IMR-90 (cell line): ENCODE data around the gene ZNF776. TPM values are rescaled to one million over a fixed set of nuclear protein-coding genes. Genes with fewer than 3 reads are reported as not detected.

ENCODE experiments used
- ATAC-seq: fragments of 200-7000 bp; cut with Tn5 transposase; 2 replicates; pipeline ENCODE4 v1.9.1; 2020; ENCODE audit warnings: low read depth, mild to moderate bottlenecking, moderate library complexity
- BruUV-seq: library from RNA; stranded (reverse); fragments of 400-500 nt; replicated peaks from 2 replicates; lab custom pipeline; 2021; lab: Mats Ljungman, UMichigan
- CTCF ChIA-PET: fragments of 300-600 bp; formaldehyde crosslinking; extraction: SDS; loops from one replicate; lab custom pipeline; 2021; ENCODE audit warnings: antibody characterized with exemption; lab: Yijun Ruan, JAX
- POLR2A ChIA-PET: fragments of 300-600 bp; sonication (Branson Sonifier 250); formaldehyde crosslinking; loops from one replicate; lab custom pipeline; 2022; ENCODE audit warnings: antibody characterized with exemption; ENCODE audit not compliant: unreplicated experiment; lab: Charles Lee
- DNase-seq: peaks from one replicate; pipeline ENCODE4 v3.0.0; 2013
- H2AFZ ChIP-seq: replicated peaks from 2 replicates; pipeline ENCODE3; 2013; ENCODE audit warnings: low read length, mild to moderate bottlenecking; ENCODE audit not compliant: poor library complexity
- H2AK5ac ChIP-seq: 2 replicates; pipeline ENCODE4 v1.6.1; 2013; ENCODE audit warnings: low read depth, low read length, inconsistent platforms
- H2AK9ac ChIP-seq: replicated peaks from 2 replicates; pipeline ENCODE3; 2013; ENCODE audit warnings: mild to moderate bottlenecking, low read depth, low read length, moderate library complexity; ENCODE audit not compliant: poor library complexity
- H2BK120ac ChIP-seq: 2 replicates; pipeline ENCODE4 v1.6.1; 2013; ENCODE audit warnings: low read depth, low read length, inconsistent platforms
- H2BK15ac ChIP-seq: 3 replicates; pipeline ENCODE4 v1.6.1; 2013; ENCODE audit warnings: low read depth, low read length, inconsistent platforms
- H2BK20ac ChIP-seq: 2 replicates; pipeline ENCODE4 v1.6.1; 2013; ENCODE audit warnings: low read depth, mild to moderate bottlenecking, inconsistent platforms, low read length, moderate library complexity
- H2BK5ac ChIP-seq: 2 replicates; pipeline ENCODE4 v1.6.1; 2013; ENCODE audit warnings: mild to moderate bottlenecking, low read depth, low read length, inconsistent platforms; ENCODE audit not compliant: poor library complexity, severe bottlenecking
- H3K14ac ChIP-seq: replicated peaks from 2 replicates; pipeline ENCODE4 v1.6.1; 2013; ENCODE audit warnings: low read depth, low read length, inconsistent platforms
- H3K18ac ChIP-seq: 2 replicates; pipeline ENCODE4 v1.6.1; 2013; ENCODE audit warnings: low read depth, low read length, control low read depth
- H3K23ac ChIP-seq: 2 replicates; pipeline ENCODE4 v1.6.1; 2013; ENCODE audit warnings: low read depth, low read length, inconsistent platforms
- H3K27ac ChIP-seq: 2 replicates; pipeline ENCODE4 v1.5.1; 2013; ENCODE audit warnings: mild to moderate bottlenecking, control low read depth, low read length; ENCODE audit not compliant: insufficient read depth
- H3K27me3 ChIP-seq: 2 replicates; pipeline ENCODE4 v1.6.1; 2013; ENCODE audit warnings: low read length; ENCODE audit not compliant: control insufficient read depth, insufficient read depth
- H3K36me3 ChIP-seq: 2 replicates; pipeline ENCODE4 v1.6.1; 2013; ENCODE audit warnings: low read length, mixed read lengths; ENCODE audit not compliant: control insufficient read depth, insufficient read depth
- H3K4ac ChIP-seq: 2 replicates; pipeline ENCODE4 v1.6.1; 2013; ENCODE audit warnings: low read depth, low read length, inconsistent platforms
- H3K4me1 ChIP-seq: 2 replicates; pipeline ENCODE4 v1.6.1; 2013; ENCODE audit warnings: low read length, mixed read lengths; ENCODE audit not compliant: control insufficient read depth, insufficient read depth
- H3K4me2 ChIP-seq: 2 replicates; pipeline ENCODE4 v1.6.1; 2013; ENCODE audit warnings: low read depth, mild to moderate bottlenecking, control low read depth, low read length, moderate library complexity
- H3K4me3 ChIP-seq: 2 replicates; pipeline ENCODE4 v1.5.1; 2013; ENCODE audit warnings: low read depth, mild to moderate bottlenecking, control low read depth, low read length, moderate library complexity; ENCODE audit not compliant: insufficient read depth
- H3K56ac ChIP-seq: 2 replicates; pipeline ENCODE4 v1.6.1; 2013; ENCODE audit warnings: low read length, inconsistent platforms; ENCODE audit not compliant: insufficient read depth; ENCODE audit errors: extremely low read depth
- H3K79me1 ChIP-seq, 2 experiments: 2 replicates each; pipeline ENCODE4 v1.6.1; 2013; ENCODE audit warnings: low read length in 2 of 2, inconsistent platforms in 1 of 2, low read depth in 1 of 2
- H3K9ac ChIP-seq: 2 replicates; pipeline ENCODE4 v1.6.1; 2013; ENCODE audit warnings: low read depth, low read length, control low read depth
- H3K9me1 ChIP-seq: 2 replicates; pipeline ENCODE4 v1.6.1; 2013; ENCODE audit warnings: low read length, inconsistent platforms; ENCODE audit not compliant: insufficient read depth
- H3K9me3 ChIP-seq: 2 replicates; pipeline ENCODE4 v1.6.1; 2013; ENCODE audit warnings: low read length; ENCODE audit not compliant: control insufficient read depth, insufficient read depth
- H4K20me1 ChIP-seq: 2 replicates; pipeline ENCODE4 v1.6.1; 2013; ENCODE audit warnings: low read length, inconsistent platforms; ENCODE audit not compliant: insufficient read depth
- H4K5ac ChIP-seq: 2 replicates; pipeline ENCODE4 v1.6.1; 2013; ENCODE audit warnings: mild to moderate bottlenecking, low read depth, low read length, control low read depth
- H4K8ac ChIP-seq, 2 experiments: 2 replicates each; pipeline ENCODE4 v1.6.1; 2013; ENCODE audit warnings: low read depth in 2 of 2, low read length in 2 of 2, control low read depth in 1 of 2, inconsistent platforms in 1 of 2
- H4K91ac ChIP-seq: 2 replicates; pipeline ENCODE4 v1.6.1; 2013; ENCODE audit warnings: low read depth, low read length, inconsistent platforms; ENCODE audit not compliant: insufficient read depth
- BHLHE40 ChIP-seq: fragments of 150-350 bp; IDR thresholded peaks from 2 replicates; pipeline ENCODE4 v1.6.1; 2016; ENCODE audit warnings: mild to moderate bottlenecking, low read depth, low read length
- CEBPB ChIP-seq: IDR thresholded peaks from 2 replicates; pipeline ENCODE4 v1.6.1; 2012; ENCODE audit warnings: low read depth, low read length, improper control_type of control experiment
- CHD1 ChIP-seq: IDR thresholded peaks from 2 replicates; pipeline ENCODE4 v1.6.1; 2012; ENCODE audit warnings: low read depth, low read length, improper control_type of control experiment
- CTCF ChIP-seq: conservative IDR thresholded peaks from 2 replicates; pipeline ENCODE4 v1.5.1; 2012; ENCODE audit warnings: mild to moderate bottlenecking, low read depth, low read length, improper control_type of control experiment
- ELK1 ChIP-seq: fragments of 150-350 bp; IDR thresholded peaks from 2 replicates; pipeline ENCODE4 v1.6.1; 2016; ENCODE audit warnings: low read depth, mild to moderate bottlenecking, low read length, moderate library complexity, borderline replicate concordance
- FOS ChIP-seq: fragments of 150-350 bp; IDR thresholded peaks from 2 replicates; pipeline ENCODE4 v1.6.1; 2016; ENCODE audit warnings: low read depth, low read length
- MXI1 ChIP-seq: IDR thresholded peaks from 2 replicates; pipeline ENCODE4 v1.6.1; 2012; ENCODE audit warnings: low read depth, mild to moderate bottlenecking, low read length, moderate library complexity, borderline replicate concordance
- NFE2L2 ChIP-seq: fragments of 150-350 bp; IDR thresholded peaks from 2 replicates; pipeline ENCODE4 v1.6.1; 2016; ENCODE audit warnings: low read depth, mild to moderate bottlenecking, low read length
- RCOR1 ChIP-seq: IDR thresholded peaks from 2 replicates; pipeline ENCODE4 v1.6.1; 2012; ENCODE audit warnings: mild to moderate bottlenecking, low read length, improper control_type of control experiment; ENCODE audit not compliant: insufficient replicate concordance
- RFX5 ChIP-seq: IDR thresholded peaks from 2 replicates; pipeline ENCODE4 v1.8.0; 2012; ENCODE audit warnings: low read depth, mild to moderate bottlenecking, low read length, moderate library complexity
- SMC3 ChIP-seq: fragments of 150-350 bp; IDR thresholded peaks from 2 replicates; pipeline ENCODE4 v1.6.1; 2016; ENCODE audit warnings: low read depth, mild to moderate bottlenecking, antibody characterized with exemption, low read length, moderate library complexity
- USF2 ChIP-seq: fragments of 150-350 bp; IDR thresholded peaks from 2 replicates; pipeline ENCODE4 v1.6.1; 2017; ENCODE audit warnings: mild to moderate bottlenecking, antibody characterized with exemption, low read length, low read depth
- WGBS, 2 experiments: methylation state at CpG; one replicate each; pipeline versions ENCODE4 v1.1.5 to v1.1.7; 2013; ENCODE audit warnings: missing lambda C conversion rate in 2 of 2; ENCODE audit not compliant: insufficient read length in 1 of 2; ENCODE audit errors: extremely low coverage in 2 of 2; 5-methylcytosine and 5-hydroxymethylcytosine counted together
- dilution Hi-C: fragments of 300-500 bp; cut with HindIII; formaldehyde crosslinking; loops from one replicate; pipeline ENCODE4 v1.14.3; 2018; ENCODE audit warnings: low sequenced_read_pairs; ENCODE audit not compliant: unreplicated experiment
- in situ Hi-C: fragments of 300-500 bp; cut with MboI; formaldehyde crosslinking; loops from 3 replicates; pipeline ENCODE4 v1.14.3; 2019; ENCODE audit warnings: low sequenced_read_pairs, inconsistent platforms, mixed read lengths
- intact Hi-C: fragments of 100-400 bp; cut with micrococcal nuclease; formaldehyde crosslinking; loops from 2 replicates; pipeline ENCODE4 v1.10.0; 2022
- polyA plus RNA-seq, 3 experiments: library from polyadenylated mRNA; depleted of rRNA; stranded (reverse); fragments of >200 nt; gene quantifications; 2 replicates each; pipeline ENCODE4 v1.2.3, GENCODE V29; 2012; ENCODE audit warnings: low replicate concordance in 1 of 3
- total RNA-seq: library from RNA; depleted of rRNA; stranded (reverse); fragments of >200 nt; gene quantifications from 2 replicates; pipeline ENCODE4 v1.2.3, GENCODE V29; 2012

Gene ZNF776
- total and polyA plus RNA-seq, 2 of the 4 experiments (the other 2 are of a cell fraction), result 4.3 to 14.3 TPM

GRCh38 chr19:57769345-57770131, 22.9 kb downstream of the ZNF776 start, which contains the start of gene ZNF586:
TSS of gene ZNF586 (plus strand) at chr19:57769676. CDS start at chr19:57769843, 167 bp downstream.
- intact Hi-C loops, result no loop called here
- TF ChIP-seq SMC3, result no peak
- no peak for TF ChIP-seq CEBPB
- no peak for TF ChIP-seq CTCF
- TF ChIP-seq CHD1, result no peak
- no peak for TF ChIP-seq NFE2L2
- no peak for TF ChIP-seq BHLHE40
- TF ChIP-seq USF2, result peak; percentile 37; the same call in 1 of the 2 replicates
- no peak for TF ChIP-seq RFX5
- peak; percentile 78; the same call in 1 of the 2 replicates for TF ChIP-seq MXI1
- TF ChIP-seq RCOR1, result no peak
- TF ChIP-seq ELK1, result no peak
- TF ChIP-seq FOS, result no peak

More at GRCh38 chr19:57769345-57770131, 22.9 kb downstream of the ZNF776 start, which contains the start of gene ZNF586:
- peak within 1 kb of the TSS; percentile 91 for H2AFZ ChIP-seq
- peak within 1 kb of the TSS; percentile 59 for H2AK9ac ChIP-seq
- H4K91ac ChIP-seq, result no peak within 1 kb of the TSS
- peaks cover under 1% of the 10 kb centered on the region; the same call in 1 of the 2 replicates for H4K20me1 ChIP-seq
- H4K8ac ChIP-seq, result peak within 1 kb of the TSS; percentile 37 to 96; a peak in 2 of 4 replicates
- H3K27ac ChIP-seq, result peak within 1 kb of the TSS; percentile 51
- dilution Hi-C loops (no loop called here), in situ Hi-C loops (no loop called here)
- H3K56ac ChIP-seq, result no peak within 1 kb of the TSS
- peak within 1 kb of the TSS; percentile 68 for H3K4me2 ChIP-seq
- H3K14ac ChIP-seq, result 0 out of 2 replicates have a peak within 1 kb of the TSS, but pooled peaks have one; percentile 42
- H3K18ac ChIP-seq, result no peak within 1 kb of the TSS
- H2BK20ac ChIP-seq, result no peak within 1 kb of the TSS
- WGBS, 2 experiments, result 2% methylated on average over 27 of the region's 61 CpGs; no CpG with 5 or more reads in 1 of the 2 experiments
- peak within 1 kb of the TSS; percentile 29 for H2BK5ac ChIP-seq
- peak within 1 kb of the TSS; percentile 74 for H3K4me3 ChIP-seq
- peak within 1 kb of the TSS; percentile 72 for H3K9ac ChIP-seq
- peaks cover 3% of the 10 kb centered on the region; the same call in 1 of the 2 replicates for H3K9me3 ChIP-seq
- no peak within 1 kb of the TSS for H2BK15ac ChIP-seq
- H3K9me1 ChIP-seq, result no peaks in the 10 kb centered on the region
- H3K27me3 ChIP-seq, result no peaks in the 10 kb centered on the region
- no peak within 1 kb of the TSS for H2BK120ac ChIP-seq
- BruUV-seq, result no TSS peak
- 0 out of 2 replicates have a peak within 1 kb of the TSS, but pooled peaks have one; percentile 29 for H3K4ac ChIP-seq
- H3K23ac ChIP-seq, result 0 out of 2 replicates have a peak within 1 kb of the TSS, but pooled peaks have one; percentile 0
- peak; percentile 93 for DNase-seq
- ChIA-PET POLR2A (interaction anchor here (0.7 kb wide), 1 partner anchor 13 kb away, joined by 4 read pairs; no protein-coding TSS in a partner anchor), CTCF (no interaction called here)
- H3K4me1 ChIP-seq, result 0 out of 2 replicates have a peak, but pooled peaks cover 3% of the 10 kb centered on the region
- H2AK5ac ChIP-seq, result no peak within 1 kb of the TSS; the same call in 1 of the 2 replicates
- peak; percentile 99 for ATAC-seq
- peaks cover 14% of the 10 kb centered on the region for H3K36me3 ChIP-seq
- H4K5ac ChIP-seq, result peak within 1 kb of the TSS; percentile 46; the same call in 1 of the 2 replicates
- H3K79me1 ChIP-seq, result peaks cover 14 to 19% of the 10 kb centered on the region in 2 experiments
